Stimulated activated CD8-positive, alpha-beta memory T cell treated with anti-CD3 and anti-CD28 coated beads, Interleukin-4, amount 100 ng/mL, for 1 hour (primary cell): Measurements from ENCODE around the gene PTPRN.
"Not testable (repeated sequence)": the region's sequence is repeated elsewhere in the genome, so short reads cannot be mapped to it uniquely, and the experiment has no call there.

Source experiments
- DNase-seq, 2 donors: peaks; one replicate each; pipeline ENCODE4 v3.0.0-alpha.2; 2020; ENCODE audit warnings: low read depth in 2 of 2, low spot score in 1 of 2

The PTPRN gene

GRCh38 chr2:219309278-219309677 is at the start of gene PTPRN:
TSS of gene PTPRN (minus strand) at chr2:219309401. CDS start at chr2:219309332, 69 bp downstream.
- no peak for DNase-seq

GRCh38 chr2:219358170-219359075 is 49.2 kb upstream of the PTPRN start:
- DNase-seq, result no peak

- DNase-seq, result no peak
Measured at GRCh38 chr2:219356834-219357233, 47.6 kb upstream of the PTPRN start.

- no peak for DNase-seq
Measured at GRCh38 chr2:219354582-219354981, 45.4 kb upstream of the PTPRN start.

GRCh38 chr2:219353129-219353528 is 43.9 kb upstream of the PTPRN start:
- DNase-seq, result no peak

- DNase-seq, result peak; percentile 24 to 32
Measured at GRCh38 chr2:219352448-219353023, 43.3 kb upstream of the PTPRN start.

- no peak for DNase-seq
Measured at GRCh38 chr2:219350710-219351221, 41.6 kb upstream of the PTPRN start.

- DNase-seq, result no peak
Measured at GRCh38 chr2:219350215-219350614, 41.0 kb upstream of the PTPRN start.

GRCh38 chr2:219344751-219345430 is 35.7 kb upstream of the PTPRN start:
- DNase-seq, result no peak

- DNase-seq, result no peak
Measured at GRCh38 chr2:219335373-219335786, 26.2 kb upstream of the PTPRN start.

- DNase-seq, result no peak
Measured at GRCh38 chr2:219334076-219334475, 24.9 kb upstream of the PTPRN start.

- DNase-seq, result no peak
Measured at GRCh38 chr2:219332542-219332941, 23.3 kb upstream of the PTPRN start, which contains the start of gene RESP18. TSS of gene RESP18 (minus strand) at chr2:219332744.

- no peak for DNase-seq
Measured at GRCh38 chr2:219331560-219332213, 22.5 kb upstream of the PTPRN start.

- DNase-seq, result no peak
Measured at GRCh38 chr2:219327719-219328118, 18.5 kb upstream of the PTPRN start.

GRCh38 chr2:219325657-219326315 is 16.6 kb upstream of the PTPRN start:
- DNase-seq, result no peak

GRCh38 chr2:219325136-219325535 is 15.9 kb upstream of the PTPRN start:
- no peak for DNase-seq

GRCh38 chr2:219323434-219323833 is 14.2 kb upstream of the PTPRN start:
- no peak for DNase-seq

GRCh38 chr2:219314804-219315468 is 5.7 kb upstream of the PTPRN start:
- no peak for DNase-seq

- DNase-seq, result not testable (repeated sequence)
Measured at GRCh38 chr2:219312683-219313263, 3.6 kb upstream of the PTPRN start.
